ENCODE data around the gene CST4.

CST4 gene

DNA sequence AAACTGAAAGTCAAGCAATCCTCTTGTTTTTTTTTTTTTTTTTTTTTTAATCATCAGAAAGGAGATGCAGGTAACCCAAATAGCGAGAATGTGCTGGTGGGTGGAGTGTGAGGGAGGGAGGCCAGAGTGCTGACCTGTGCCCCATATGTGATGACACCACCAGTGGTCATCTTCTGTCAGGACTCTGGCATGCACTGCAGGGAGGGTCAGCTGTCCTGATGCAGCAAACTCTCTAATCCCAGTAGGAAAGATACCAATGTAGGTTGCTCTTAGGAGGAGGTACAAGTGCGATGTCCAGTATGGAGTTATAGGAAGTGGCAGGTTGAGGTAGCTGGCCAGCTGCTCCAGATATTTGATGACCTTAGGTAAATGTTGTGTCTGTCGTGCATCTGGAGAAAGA, 2.8 kb upstream of the CST4 start (continued):
- TF ChIP-seq POU6F1 (CRISPR knock-in tag; IDR thresholded peaks at IDR 0.05; ENCODE audit: borderline replicate concordance, low read depth) = no peak

- no peak for TF ChIP-seq ISL1 (CRISPR knock-in tag; IDR thresholded peaks at IDR 0.05)
- no peak for TF ChIP-seq OSR1 (CRISPR knock-in tag; IDR thresholded peaks at IDR 0.05)
- no peak for TF ChIP-seq TCF4 (CRISPR knock-in tag; IDR thresholded peaks at IDR 0.05; ENCODE audit: borderline replicate concordance)
- TF ChIP-seq, protein P1, sequence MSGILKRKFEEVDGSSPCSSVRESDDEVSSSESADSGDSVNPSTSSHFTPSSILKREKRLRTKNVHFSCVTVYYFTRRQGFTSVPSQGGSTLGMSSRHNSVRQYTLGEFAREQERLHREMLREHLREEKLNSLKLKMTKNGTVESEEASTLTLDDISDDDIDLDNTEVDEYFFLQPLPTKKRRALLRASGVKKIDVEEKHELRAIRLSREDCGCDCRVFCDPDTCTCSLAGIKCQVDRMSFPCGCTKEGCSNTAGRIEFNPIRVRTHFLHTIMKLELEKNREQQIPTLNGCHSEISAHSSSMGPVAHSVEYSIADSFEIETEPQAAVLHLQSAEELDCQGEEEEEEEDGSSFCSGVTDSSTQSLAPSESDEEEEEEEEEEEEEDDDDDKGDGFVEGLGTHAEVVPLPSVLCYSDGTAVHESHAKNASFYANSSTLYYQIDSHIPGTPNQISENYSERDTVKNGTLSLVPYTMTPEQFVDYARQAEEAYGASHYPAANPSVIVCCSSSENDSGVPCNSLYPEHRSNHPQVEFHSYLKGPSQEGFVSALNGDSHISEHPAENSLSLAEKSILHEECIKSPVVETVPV (CRISPR knock-in tag; IDR thresholded peaks at IDR 0.05) = no peak
- TF ChIP-seq RARB (CRISPR knock-in tag; IDR thresholded peaks at IDR 0.05) = no peak
- no peak for TF ChIP-seq POU6F1 (CRISPR knock-in tag; IDR thresholded peaks at IDR 0.05; ENCODE audit: borderline replicate concordance, low read depth)
- TF ChIP-seq ZNF70 (CRISPR knock-in tag; IDR thresholded peaks at IDR 0.05) = no peak
- TF ChIP-seq CSDC2 (CRISPR knock-in tag; IDR thresholded peaks at IDR 0.05) = no peak
- no peak for TF ChIP-seq ZNF565 (CRISPR knock-in tag; conservative IDR thresholded peaks at IDR 0.05; ENCODE audit: low read depth)
- TF ChIP-seq, protein P2, sequence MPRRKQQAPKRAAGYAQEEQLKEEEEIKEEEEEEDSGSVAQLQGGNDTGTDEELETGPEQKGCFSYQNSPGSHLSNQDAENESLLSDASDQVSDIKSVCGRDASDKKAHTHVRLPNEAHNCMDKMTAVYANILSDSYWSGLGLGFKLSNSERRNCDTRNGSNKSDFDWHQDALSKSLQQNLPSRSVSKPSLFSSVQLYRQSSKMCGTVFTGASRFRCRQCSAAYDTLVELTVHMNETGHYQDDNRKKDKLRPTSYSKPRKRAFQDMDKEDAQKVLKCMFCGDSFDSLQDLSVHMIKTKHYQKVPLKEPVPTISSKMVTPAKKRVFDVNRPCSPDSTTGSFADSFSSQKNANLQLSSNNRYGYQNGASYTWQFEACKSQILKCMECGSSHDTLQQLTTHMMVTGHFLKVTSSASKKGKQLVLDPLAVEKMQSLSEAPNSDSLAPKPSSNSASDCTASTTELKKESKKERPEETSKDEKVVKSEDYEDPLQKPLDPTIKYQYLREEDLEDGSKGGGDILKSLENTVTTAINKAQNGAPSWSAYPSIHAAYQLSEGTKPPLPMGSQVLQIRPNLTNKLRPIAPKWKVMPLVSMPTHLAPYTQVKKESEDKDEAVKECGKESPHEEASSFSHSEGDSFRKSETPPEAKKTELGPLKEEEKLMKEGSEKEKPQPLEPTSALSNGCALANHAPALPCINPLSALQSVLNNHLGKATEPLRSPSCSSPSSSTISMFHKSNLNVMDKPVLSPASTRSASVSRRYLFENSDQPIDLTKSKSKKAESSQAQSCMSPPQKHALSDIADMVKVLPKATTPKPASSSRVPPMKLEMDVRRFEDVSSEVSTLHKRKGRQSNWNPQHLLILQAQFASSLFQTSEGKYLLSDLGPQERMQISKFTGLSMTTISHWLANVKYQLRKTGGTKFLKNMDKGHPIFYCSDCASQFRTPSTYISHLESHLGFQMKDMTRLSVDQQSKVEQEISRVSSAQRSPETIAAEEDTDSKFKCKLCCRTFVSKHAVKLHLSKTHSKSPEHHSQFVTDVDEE (CRISPR knock-in tag; IDR thresholded peaks at IDR 0.05) = no peak
- TF ChIP-seq, protein P3, sequence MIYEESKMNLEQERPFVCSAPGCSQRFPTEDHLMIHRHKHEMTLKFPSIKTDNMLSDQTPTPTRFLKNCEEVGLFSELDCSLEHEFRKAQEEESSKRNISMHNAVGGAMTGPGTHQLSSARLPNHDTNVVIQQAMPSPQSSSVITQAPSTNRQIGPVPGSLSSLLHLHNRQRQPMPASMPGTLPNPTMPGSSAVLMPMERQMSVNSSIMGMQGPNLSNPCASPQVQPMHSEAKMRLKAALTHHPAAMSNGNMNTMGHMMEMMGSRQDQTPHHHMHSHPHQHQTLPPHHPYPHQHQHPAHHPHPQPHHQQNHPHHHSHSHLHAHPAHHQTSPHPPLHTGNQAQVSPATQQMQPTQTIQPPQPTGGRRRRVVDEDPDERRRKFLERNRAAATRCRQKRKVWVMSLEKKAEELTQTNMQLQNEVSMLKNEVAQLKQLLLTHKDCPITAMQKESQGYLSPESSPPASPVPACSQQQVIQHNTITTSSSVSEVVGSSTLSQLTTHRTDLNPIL (CRISPR knock-in tag; IDR thresholded peaks at IDR 0.05; ENCODE audit: low read depth) = no peak
- TF ChIP-seq, protein P4, sequence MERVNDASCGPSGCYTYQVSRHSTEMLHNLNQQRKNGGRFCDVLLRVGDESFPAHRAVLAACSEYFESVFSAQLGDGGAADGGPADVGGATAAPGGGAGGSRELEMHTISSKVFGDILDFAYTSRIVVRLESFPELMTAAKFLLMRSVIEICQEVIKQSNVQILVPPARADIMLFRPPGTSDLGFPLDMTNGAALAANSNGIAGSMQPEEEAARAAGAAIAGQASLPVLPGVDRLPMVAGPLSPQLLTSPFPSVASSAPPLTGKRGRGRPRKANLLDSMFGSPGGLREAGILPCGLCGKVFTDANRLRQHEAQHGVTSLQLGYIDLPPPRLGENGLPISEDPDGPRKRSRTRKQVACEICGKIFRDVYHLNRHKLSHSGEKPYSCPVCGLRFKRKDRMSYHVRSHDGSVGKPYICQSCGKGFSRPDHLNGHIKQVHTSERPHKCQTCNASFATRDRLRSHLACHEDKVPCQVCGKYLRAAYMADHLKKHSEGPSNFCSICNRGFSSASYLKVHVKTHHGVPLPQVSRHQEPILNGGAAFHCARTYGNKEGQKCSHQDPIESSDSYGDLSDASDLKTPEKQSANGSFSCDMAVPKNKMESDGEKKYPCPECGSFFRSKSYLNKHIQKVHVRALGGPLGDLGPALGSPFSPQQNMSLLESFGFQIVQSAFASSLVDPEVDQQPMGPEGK (CRISPR knock-in tag; IDR thresholded peaks at IDR 0.05; ENCODE audit: borderline replicate concordance) = no peak
- TF ChIP-seq ZNF8 (CRISPR knock-in tag; IDR thresholded peaks at IDR 0.05) = no peak
- no peak for TF ChIP-seq PPARA (CRISPR knock-in tag; IDR thresholded peaks at IDR 0.05; ENCODE audit: borderline replicate concordance)
- TF ChIP-seq ARNTL (CRISPR knock-in tag; IDR thresholded peaks at IDR 0.05; ENCODE audit: borderline replicate concordance, low read depth) = no peak
- no peak for TF ChIP-seq GLIS3 (CRISPR knock-in tag; IDR thresholded peaks at IDR 0.05)
- ATAC-seq = no peak
These were observed 1.7 kb upstream of the CST4 start for GRCh38 chr20:23690581-23690980.

DNA sequence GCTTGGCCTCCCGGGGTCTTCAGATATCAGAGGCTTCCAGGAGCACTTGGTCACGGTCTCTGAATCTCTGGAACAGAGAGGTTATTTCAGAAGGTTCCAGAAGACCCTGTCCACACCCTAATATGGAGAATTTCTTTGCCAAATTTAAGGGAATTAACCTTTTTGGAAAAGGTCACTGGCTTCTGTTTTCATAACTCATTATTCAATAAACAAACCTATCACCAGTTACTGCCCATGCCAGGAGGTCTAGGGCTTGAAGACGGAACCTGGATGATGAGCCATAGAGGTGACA, 507 bp upstream of the CST4 start:
- TF ChIP-seq ZFP3 (CRISPR knock-in tag; IDR thresholded peaks at IDR 0.05) = no peak
- ATAC-seq = no peak

DNA sequence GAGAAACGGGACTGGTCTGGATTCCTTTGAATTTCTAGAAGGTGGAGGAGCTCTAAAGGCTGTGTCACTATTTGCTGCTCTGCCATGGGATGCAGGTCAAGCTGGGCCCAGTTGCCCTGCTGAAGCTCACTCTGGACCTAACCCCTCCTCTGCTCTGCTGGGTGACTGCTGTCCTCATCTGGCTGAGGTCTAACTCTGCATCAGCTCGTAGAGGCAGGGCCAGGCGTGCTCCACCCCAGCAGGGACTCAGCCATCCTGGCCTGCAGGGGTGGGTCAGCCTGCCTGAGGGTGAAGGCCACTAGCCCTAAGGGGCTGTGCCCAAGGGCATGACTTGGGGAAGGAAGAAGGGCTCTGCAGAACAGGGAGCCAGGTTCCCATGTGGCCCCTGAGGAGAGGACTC, 852 bp downstream of the CST4 start:
- no peak for ATAC-seq
- TF ChIP-seq, protein P4 (CRISPR knock-in tag; IDR thresholded peaks at IDR 0.05; ENCODE audit: borderline replicate concordance) = no peak
- TF ChIP-seq ESRRG (CRISPR knock-in tag; IDR thresholded peaks at IDR 0.05) = no peak
- TF ChIP-seq BACH2 (CRISPR knock-in tag; IDR thresholded peaks at IDR 0.05; ENCODE audit: borderline replicate concordance) = no peak
- TF ChIP-seq OSR1 (CRISPR knock-in tag; IDR thresholded peaks at IDR 0.05) = no peak
- TF ChIP-seq ZC3H10 (CRISPR knock-in tag; IDR thresholded peaks at IDR 0.05) = no peak
- TF ChIP-seq, protein P2 (CRISPR knock-in tag; IDR thresholded peaks at IDR 0.05) = no peak

All from SK-N-SH treated with all-trans-retinoic acid at 6 μM for 48 hours (cell line).